Thymus (tissue), 14 donors: ENCODE measurements around the gene NANOG. TPM values are rescaled to one million over a fixed set of nuclear protein-coding genes. Genes with fewer than 3 reads are reported as not detected.
"Not testable (repeated sequence)": the region's sequence is repeated elsewhere in the genome, so short reads cannot be mapped to it uniquely, and the experiment has no call there.

ENCODE experiments used
- DNase-seq, 9 donors: peaks; one replicate each; pipeline ENCODE4 v3.0.0-alpha.2; 2013; ENCODE audit warnings: low spot score in 9 of 9, low read depth in 6 of 9, missing footprints in 1 of 9
- H3K27ac ChIP-seq, 2 donors: one replicate each; pipeline ENCODE4 v1.5.1; 2013; ENCODE audit warnings: control low read depth in 1 of 2, low read depth in 1 of 2, low read length in 1 of 2, mild to moderate bottlenecking in 1 of 2, moderate library complexity in 1 of 2
- H3K27me3 ChIP-seq, 2 donors: one replicate each; pipeline ENCODE4 v1.5.1; 2013; ENCODE audit warnings: low read length in 1 of 2; ENCODE audit not compliant: control insufficient read depth in 2 of 2, insufficient read depth in 1 of 2
- H3K36me3 ChIP-seq, 2 donors: one replicate each; pipeline ENCODE4 v1.5.1; 2013; ENCODE audit warnings: low read length in 1 of 2, mild to moderate bottlenecking in 1 of 2, moderate library complexity in 1 of 2; ENCODE audit not compliant: control insufficient read depth in 2 of 2, insufficient read depth in 2 of 2
- H3K4me1 ChIP-seq, 2 donors: one replicate each; pipeline ENCODE4 v1.5.1; 2013; ENCODE audit warnings: low read length in 2 of 2; ENCODE audit not compliant: control insufficient read depth in 2 of 2, insufficient read depth in 2 of 2
- H3K4me3 ChIP-seq, 2 donors: one replicate each; pipeline ENCODE4 v1.5.1; 2013; ENCODE audit warnings: low read length in 2 of 2, control low read depth in 1 of 2, mild to moderate bottlenecking in 1 of 2
- H3K9me3 ChIP-seq, 2 donors: one replicate each; pipeline ENCODE4 v1.5.1; 2013; ENCODE audit warnings: low read length in 1 of 2, mild to moderate bottlenecking in 1 of 2; ENCODE audit not compliant: control insufficient read depth in 2 of 2, insufficient read depth in 1 of 2
- WGBS: extraction: QIAGEN DNeasy Blood & Tissue Kit; methylation state at CpG from one replicate; pipeline ENCODE4 v1.1.7; 2013; 5-methylcytosine and 5-hydroxymethylcytosine counted together
- long read RNA-seq, 10 donors: transcript quantifications; one replicate each; lab custom pipeline, GENCODE V29; 2026
- polyA plus RNA-seq: library from polyadenylated mRNA; stranded (reverse); fragments of 200-250 nt; gene quantifications from one replicate; pipeline ENCODE4 v1.2.3, GENCODE V29; 2013
- total RNA-seq: library from RNA; stranded (reverse); fragments of 120-200 nt; gene quantifications from one replicate; pipeline ENCODE4 v1.2.4, GENCODE V29; 2013
- donor health status: healthy.

Gene NANOG
- total RNA-seq (0.05 TPM), polyA plus RNA-seq (0.02 TPM)
- long read RNA-seq, donor 1: 0 reads
- long read RNA-seq, donor 2: 0 reads
- long read RNA-seq, donor 3: 0 reads
- long read RNA-seq, donor 4: 0 reads
- long read RNA-seq, donor 5: 0 reads
- long read RNA-seq, donor 6: 0 reads
- long read RNA-seq, donor 7: 0 reads
- long read RNA-seq, donor 8: 0 reads
- long read RNA-seq, donor 9: 0 reads
- long read RNA-seq, donor 10: 0 reads

- not testable (repeated sequence) for H3K4me1 ChIP-seq, DNase-seq, H3K4me3 ChIP-seq, H3K36me3 ChIP-seq, H3K27me3 ChIP-seq, H3K9me3 ChIP-seq, H3K27ac ChIP-seq
- WGBS: 89% methylated on average over 13 of the region's 13 CpGs
Measured at GRCh38 chr12:7788884-7789528, at the start of gene NANOG. Gene NANOG (plus strand): TSS chr12:7789402. CDS start chr12:7789615, 213 bp downstream.

DNA sequence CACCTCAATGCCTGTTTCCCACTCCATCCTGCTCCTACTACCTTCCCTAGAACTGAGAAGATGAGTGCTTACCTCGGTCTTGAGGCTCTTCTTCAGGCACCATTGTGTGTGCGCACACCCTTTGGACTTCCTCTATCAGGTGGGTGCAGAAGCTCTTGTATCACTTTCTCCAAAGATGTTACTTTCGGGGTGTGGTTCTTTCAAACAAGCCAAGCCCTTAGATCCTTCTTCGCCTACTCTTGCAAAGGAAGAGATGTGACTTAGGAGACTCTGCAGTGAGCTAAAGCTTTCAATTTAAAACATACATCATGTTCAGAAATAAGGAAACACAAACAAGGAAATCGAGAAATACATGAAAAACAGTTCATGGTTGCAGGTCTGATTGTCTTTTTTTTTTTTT is 42.0 kb upstream of the NANOG start, which contains the start of gene CLEC4C:
TSS of gene CLEC4C (minus strand) at position 130 of the 400 bp plus-strand sequence. CDS start at position 103, 27 bp downstream.
- Histone ChIP-seq H3K36me3 (no peaks in the 10 kb centered on the region), H3K27me3 (no peaks in the 10 kb centered on the region), H3K4me3 (no peak within 1 kb of the TSS), H3K27ac (no peak within 1 kb of the TSS), H3K4me1 (no peaks in the 10 kb centered on the region), H3K9me3 (no peaks in the 10 kb centered on the region)
- 85% methylated on average over 5 of the region's 5 CpGs for whole genome bisulfite sequencing
- DNase-seq: no peak

DNA sequence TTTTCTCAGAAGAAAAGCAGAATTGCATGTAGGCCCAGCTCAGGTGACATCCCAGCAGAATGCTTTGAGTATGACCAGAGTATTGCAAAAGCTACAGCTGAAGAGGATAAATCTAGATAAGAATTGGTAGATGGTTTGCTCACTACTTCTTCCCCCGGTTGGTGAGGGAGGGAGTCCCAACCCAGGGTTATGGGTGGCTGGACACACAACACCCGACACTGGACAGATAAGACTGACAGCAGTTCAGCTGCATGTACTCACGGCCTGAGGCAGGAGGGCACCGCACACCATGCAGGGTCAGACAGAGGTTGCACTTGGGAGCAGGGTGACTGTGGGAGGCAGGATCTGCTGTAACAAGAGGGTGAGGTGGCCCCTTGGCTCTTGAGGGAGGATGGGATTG is 40.4 kb upstream of the NANOG start:
- Histone ChIP-seq H3K27ac (no peak overlapping the region), H3K4me1 (no peaks in the 10 kb centered on the region), H3K27me3 (no peaks in the 10 kb centered on the region), H3K9me3 (no peaks in the 10 kb centered on the region), H3K36me3 (no peaks in the 10 kb centered on the region), H3K4me3 (no peak overlapping the region)
- no peak for DNase-seq
- WGBS: 88% methylated on average over 4 of the region's 4 CpGs

- H3K27me3 ChIP-seq: no peaks in the 10 kb centered on the region
- no peaks in the 10 kb centered on the region for H3K9me3 ChIP-seq
- no peak overlapping the region for H3K27ac ChIP-seq
- H3K4me1 ChIP-seq: no peaks in the 10 kb centered on the region
- no peak overlapping the region for H3K4me3 ChIP-seq
- 96% methylated on average over 8 of the region's 8 CpGs for WGBS
- no peak for DNase-seq
- no peaks in the 10 kb centered on the region for H3K36me3 ChIP-seq
Measured at GRCh38 chr12:7749442-7749841, 39.8 kb upstream of the NANOG start.

DNA sequence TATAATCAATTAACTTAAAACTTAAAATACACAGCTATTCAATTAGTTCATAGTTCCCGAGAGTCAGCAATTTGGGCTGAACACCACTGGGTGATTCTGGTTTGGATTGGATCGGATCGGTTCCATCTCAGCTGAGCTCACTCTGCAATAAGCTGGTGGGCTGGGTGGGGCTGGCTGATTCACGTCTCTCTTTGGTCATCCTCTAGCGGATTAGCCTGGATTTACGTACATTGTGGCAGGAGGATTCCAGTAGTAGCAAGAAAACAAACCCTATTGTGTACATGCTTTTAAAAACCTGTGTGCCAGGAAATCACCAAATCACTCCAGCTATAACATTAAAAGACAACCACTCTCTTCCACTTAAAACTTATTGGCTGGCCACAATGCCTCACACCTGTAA is 38.9 kb upstream of the NANOG start:
- WGBS: 95% methylated on average over 6 of the region's 6 CpGs
- no peaks in the 10 kb centered on the region for H3K27me3 ChIP-seq
- DNase-seq: no peak
- no peaks in the 10 kb centered on the region for H3K9me3 ChIP-seq
- H3K4me3 ChIP-seq: no peak overlapping the region
- H3K27ac ChIP-seq: no peak overlapping the region
- no peaks in the 10 kb centered on the region for H3K36me3 ChIP-seq
- no peaks in the 10 kb centered on the region for H3K4me1 ChIP-seq

DNA sequence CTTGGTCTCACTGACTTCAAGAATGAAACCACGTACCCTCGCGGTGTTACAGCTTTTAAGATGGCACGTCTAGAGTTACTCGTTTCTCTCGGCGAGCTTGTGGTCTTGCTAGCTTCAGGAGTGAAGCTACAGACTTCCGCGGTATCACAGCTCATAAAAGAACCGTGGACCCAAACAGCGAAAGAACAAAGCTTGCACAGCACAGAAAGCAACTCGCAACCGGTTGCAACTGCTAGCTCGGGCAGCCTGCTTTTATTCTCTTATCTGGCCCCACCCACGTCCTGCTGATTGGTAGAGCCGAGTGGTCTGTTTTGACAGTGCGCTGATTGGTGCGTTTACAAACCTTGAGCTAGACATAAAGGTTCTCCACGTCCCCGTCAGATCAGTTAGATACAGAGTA is 37.8 kb upstream of the NANOG start:
- Histone ChIP-seq H3K4me3 (no peak overlapping the region), H3K27me3 (no peaks in the 10 kb centered on the region), H3K9me3 (no peaks in the 10 kb centered on the region), H3K27ac (no peak overlapping the region), H3K36me3 (no peaks in the 10 kb centered on the region), H3K4me1 (no peaks in the 10 kb centered on the region)
- DNase-seq: no peak
- 92% methylated on average over 20 of the region's 20 CpGs for WGBS

DNA sequence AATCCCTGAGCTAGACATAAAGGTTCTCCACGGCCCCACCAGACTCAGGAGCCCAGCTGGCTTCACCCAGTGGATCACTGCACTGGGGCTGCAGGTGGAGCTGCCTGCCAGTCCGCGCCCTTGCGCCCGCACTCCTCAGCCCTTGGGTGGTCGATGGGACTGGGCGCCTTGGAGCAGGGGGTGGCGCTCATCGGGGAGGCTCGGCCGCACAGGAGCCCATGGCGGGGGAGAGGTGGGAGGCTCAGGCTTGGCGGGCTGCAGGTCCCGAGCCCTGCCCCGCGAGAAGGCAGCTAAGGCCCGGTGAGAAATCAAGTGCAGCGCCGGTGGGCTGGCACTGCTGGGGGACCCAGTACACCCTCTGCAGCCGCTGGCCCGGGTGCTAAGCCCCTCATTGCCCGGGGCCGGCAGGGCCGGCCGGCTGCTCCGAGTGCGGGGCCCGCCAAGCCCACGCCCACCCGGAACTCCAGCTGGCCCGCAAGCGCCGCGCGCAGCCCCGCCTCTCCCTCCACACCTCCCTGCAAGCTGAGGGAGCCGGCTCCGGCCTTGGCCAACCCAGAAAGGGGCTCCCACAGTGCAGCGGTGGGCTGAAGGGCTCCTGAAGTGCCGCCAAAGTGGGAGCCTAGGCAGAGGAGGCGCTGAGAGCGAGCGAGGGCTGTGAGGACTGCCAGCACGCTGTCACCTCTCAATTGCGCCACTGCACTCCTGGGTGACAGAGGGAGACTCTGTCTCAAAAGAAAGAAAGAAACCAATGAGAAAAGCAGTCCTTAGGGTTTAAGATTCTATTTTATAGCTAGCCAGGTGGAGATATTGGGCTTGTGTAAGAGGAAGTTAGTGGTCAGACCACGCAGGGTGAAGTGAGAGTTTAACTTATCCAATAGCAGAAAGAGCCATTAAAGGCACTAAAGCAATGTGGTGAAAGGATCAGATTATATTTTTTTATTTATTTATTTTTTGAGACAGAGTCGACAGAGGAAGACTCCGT is 37.0 kb upstream of the NANOG start:
- not testable (repeated sequence) for H3K36me3 ChIP-seq, H3K4me3 ChIP-seq, H3K27ac ChIP-seq, H3K4me1 ChIP-seq, H3K9me3 ChIP-seq, H3K27me3 ChIP-seq, DNase-seq
- WGBS: 89% methylated on average over 41 of the region's 48 CpGs

DNA sequence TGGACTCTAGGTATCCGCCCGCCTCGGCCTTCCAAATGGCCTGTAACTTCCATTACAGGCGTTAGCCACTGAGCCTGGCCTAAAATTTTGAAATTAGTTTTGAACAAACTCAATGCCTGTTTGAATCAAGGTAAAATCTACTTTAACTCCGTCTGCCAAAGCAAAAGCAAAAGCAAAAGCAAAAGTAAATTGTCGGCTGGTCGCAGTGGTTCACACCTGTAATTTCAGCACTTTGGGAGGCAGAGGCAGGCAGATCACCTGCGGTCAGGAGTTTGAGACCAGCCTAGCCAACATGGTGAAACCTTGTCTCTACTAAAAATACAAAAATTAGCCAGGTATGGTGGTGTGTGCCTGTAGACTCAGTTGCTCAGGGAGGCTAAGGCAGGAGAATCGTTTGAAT is 33.5 kb upstream of the NANOG start:
- not testable (repeated sequence) for H3K27me3 ChIP-seq, H3K27ac ChIP-seq, H3K36me3 ChIP-seq, DNase-seq, H3K4me1 ChIP-seq, H3K9me3 ChIP-seq, H3K4me3 ChIP-seq
- WGBS: 70% methylated on average over 9 of the region's 9 CpGs

DNA sequence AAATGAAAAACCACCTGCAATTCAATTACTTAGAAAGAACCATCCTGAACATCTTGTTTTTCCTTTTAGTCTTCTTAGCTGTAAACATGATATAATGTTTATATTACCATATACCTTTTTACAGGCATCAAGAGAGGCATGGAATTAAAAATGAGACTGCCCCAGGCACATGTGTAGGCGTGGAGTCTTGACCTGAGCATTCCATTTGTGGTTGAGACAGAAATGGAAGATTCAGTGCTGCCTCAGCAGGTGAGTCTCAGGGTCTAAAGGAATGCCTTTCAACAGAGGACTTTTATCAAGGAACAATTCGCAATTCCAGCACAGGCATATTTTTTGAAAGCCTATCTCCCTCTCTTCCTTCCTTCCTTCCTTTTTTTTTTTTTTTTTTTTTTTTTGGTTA is 32.2 kb upstream of the NANOG start:
- Histone ChIP-seq H3K4me1 (no peaks in the 10 kb centered on the region), H3K27ac (no peak overlapping the region), H3K9me3 (no peaks in the 10 kb centered on the region), H3K27me3 (no peaks in the 10 kb centered on the region), H3K36me3 (no peaks in the 10 kb centered on the region), H3K4me3 (no peak overlapping the region)
- DNase-seq: no peak
- WGBS: 95% methylated on average over 2 of the region's 2 CpGs
